Gastroesophageal sphincter (tissue), 3 donors: ENCODE data around the gene CLIP2.

Experiments
- POLR2A ChIP-seq, 2 donors: fragments of 450-650 bp; IDR thresholded peaks; one replicate each; pipeline ENCODE4 v1.6.1; 2017; ENCODE audit warnings: antibody characterized with exemption in 2 of 2, mild to moderate bottlenecking in 2 of 2, moderate library complexity in 1 of 2
- TF ChIP-seq, protein P1 (sequence below), 4 experiments: fragments of 200-600 bp in 2 of 4; fragments of 450-650 bp in 2 of 4; sonication (generic) in 1 of 4; IDR thresholded peaks; one replicate each; pipeline ENCODE4 v1.5.1; 2017 to 2019; ENCODE audit warnings: antibody characterized with exemption in 4 of 4, mild to moderate bottlenecking in 2 of 4, moderate library complexity in 2 of 4

DNA sequence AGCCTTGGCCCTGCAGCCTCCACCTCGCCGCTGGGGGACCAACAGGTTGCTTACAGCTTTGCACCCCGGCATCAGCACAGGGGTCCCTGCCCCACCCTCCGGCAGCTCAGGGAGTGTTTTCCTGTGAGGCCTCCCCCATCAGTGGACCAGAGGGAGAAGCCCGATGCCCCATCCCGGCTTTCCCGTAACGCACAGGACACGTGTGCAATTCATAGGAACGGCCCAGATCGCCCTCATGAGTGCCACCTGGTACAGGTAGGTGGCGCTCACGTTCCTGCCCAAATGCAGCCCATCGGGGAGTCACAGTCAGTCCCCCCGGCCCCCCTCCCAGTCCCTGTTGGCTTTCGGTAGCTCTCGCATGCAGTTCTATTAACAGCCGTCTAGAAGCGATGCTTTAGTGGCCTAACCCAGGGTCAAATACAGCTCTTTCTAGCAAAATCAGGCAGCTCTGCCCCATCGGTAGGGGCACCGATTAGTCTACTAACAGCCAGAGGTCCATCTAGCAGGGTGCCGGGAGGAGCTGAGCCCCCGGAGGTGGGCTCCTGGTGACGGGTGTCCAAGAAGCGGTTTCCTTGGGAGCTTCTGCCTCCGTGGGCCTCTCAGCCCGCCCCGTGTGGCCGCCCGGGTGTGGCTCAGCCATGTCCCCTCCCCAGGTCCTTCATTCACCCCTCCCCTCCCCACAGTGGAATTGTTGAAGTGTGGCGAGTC, 116.1 kb downstream of the CLIP2 start:
- TF ChIP-seq POLR2A (IDR thresholded peaks at IDR 0.05), result no peak
- TF ChIP-seq, protein P1, sequence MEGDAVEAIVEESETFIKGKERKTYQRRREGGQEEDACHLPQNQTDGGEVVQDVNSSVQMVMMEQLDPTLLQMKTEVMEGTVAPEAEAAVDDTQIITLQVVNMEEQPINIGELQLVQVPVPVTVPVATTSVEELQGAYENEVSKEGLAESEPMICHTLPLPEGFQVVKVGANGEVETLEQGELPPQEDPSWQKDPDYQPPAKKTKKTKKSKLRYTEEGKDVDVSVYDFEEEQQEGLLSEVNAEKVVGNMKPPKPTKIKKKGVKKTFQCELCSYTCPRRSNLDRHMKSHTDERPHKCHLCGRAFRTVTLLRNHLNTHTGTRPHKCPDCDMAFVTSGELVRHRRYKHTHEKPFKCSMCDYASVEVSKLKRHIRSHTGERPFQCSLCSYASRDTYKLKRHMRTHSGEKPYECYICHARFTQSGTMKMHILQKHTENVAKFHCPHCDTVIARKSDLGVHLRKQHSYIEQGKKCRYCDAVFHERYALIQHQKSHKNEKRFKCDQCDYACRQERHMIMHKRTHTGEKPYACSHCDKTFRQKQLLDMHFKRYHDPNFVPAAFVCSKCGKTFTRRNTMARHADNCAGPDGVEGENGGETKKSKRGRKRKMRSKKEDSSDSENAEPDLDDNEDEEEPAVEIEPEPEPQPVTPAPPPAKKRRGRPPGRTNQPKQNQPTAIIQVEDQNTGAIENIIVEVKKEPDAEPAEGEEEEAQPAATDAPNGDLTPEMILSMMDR (IDR thresholded peaks at IDR 0.05), result peak in 2 of 4 experiments; percentile 4 to 49
